ENCODE data around the gene KCNE3.

DNA sequence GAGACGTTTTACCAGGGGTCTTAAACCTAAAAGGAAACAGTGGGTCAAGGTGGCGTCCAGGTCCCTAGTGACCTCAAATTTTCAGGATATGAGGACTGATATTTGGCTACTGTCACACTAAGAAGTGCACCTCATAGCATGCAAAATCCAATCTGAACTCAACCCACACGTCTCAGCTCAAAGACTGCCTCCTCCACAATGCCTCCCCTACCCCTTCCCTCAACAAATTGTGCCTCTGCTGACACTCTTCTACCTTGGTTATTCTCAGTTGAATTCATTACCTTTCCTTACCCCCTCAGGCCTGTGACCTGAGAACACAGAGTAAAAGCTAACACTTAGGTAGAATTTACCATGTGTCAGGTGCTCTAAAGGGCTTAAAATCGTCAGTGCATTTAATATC is 38.6 kb upstream of the KCNE3 start:
- TF ChIP-seq, protein P1, sequence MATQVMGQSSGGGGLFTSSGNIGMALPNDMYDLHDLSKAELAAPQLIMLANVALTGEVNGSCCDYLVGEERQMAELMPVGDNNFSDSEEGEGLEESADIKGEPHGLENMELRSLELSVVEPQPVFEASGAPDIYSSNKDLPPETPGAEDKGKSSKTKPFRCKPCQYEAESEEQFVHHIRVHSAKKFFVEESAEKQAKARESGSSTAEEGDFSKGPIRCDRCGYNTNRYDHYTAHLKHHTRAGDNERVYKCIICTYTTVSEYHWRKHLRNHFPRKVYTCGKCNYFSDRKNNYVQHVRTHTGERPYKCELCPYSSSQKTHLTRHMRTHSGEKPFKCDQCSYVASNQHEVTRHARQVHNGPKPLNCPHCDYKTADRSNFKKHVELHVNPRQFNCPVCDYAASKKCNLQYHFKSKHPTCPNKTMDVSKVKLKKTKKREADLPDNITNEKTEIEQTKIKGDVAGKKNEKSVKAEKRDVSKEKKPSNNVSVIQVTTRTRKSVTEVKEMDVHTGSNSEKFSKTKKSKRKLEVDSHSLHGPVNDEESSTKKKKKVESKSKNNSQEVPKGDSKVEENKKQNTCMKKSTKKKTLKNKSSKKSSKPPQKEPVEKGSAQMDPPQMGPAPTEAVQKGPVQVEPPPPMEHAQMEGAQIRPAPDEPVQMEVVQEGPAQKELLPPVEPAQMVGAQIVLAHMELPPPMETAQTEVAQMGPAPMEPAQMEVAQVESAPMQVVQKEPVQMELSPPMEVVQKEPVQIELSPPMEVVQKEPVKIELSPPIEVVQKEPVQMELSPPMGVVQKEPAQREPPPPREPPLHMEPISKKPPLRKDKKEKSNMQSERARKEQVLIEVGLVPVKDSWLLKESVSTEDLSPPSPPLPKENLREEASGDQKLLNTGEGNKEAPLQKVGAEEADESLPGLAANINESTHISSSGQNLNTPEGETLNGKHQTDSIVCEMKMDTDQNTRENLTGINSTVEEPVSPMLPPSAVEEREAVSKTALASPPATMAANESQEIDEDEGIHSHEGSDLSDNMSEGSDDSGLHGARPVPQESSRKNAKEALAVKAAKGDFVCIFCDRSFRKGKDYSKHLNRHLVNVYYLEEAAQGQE (IDR thresholded peaks at IDR 0.05; ENCODE audit: insufficient read depth in 1 of 2, low read depth in 2 of 2, low read length in 2 of 2), result no peak
- TF ChIP-seq TAF1 (IDR thresholded peaks at IDR 0.05; ENCODE audit: borderline replicate concordance, insufficient read depth, low read length) (no peak), POLR2AphosphoS5 (IDR thresholded peaks at IDR 0.05; ENCODE audit: low read depth, low read length) (no peak), SIN3A (IDR thresholded peaks at IDR 0.05; ENCODE audit: borderline replicate concordance, insufficient read depth, low read length) (no peak), FOXP2 (optimal IDR thresholded peaks at IDR 0.05; ENCODE audit: borderline replicate concordance, extremely low read depth, extremely low read length, insufficient read depth) (no peak)

Data from PFSK-1 (cell line).